Measurements from ENCODE around the gene OXNAD1. TPM values are rescaled to one million over a fixed set of nuclear protein-coding genes. Genes with fewer than 3 reads are reported as not detected.

OXNAD1 gene
- total and polyA plus RNA-seq, 2 of the 13 experiments (the other 11 are each of a cell fraction or from before 2014, with no cell fraction given): 9.9 to 18.8 TPM

DNA sequence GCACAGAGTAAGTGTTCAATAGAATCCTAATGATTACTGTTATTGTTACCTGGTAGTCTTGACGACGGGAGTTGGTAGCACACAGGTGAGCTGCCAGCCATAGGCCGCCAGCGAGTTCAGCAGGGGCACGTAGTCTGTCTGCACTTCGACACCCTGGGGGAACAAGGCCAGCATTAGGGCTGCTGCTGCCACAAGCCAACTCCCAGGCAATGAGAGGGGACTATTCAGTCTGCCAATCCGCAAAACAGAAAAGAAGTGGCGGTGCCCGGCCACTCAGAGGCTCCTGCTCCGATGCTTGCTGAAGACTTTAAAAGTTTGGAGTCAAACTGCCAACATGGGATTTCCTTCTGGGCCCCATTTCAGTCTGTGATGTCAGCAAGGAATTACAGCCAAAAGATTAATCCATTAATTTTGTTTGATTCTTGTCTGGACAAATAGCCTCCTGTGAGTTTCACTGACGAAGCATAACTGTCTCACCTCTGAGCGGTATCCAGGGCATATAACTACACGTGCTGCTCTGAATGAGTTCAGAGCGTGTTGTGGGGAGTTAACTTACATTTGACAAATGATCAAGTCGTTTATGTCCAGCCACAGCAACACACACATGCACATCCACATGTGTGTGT lies 61.8 kb downstream of the OXNAD1 start:
- no peak for TF ChIP-seq ZKSCAN5 (CRISPR knock-in tag; IDR thresholded peaks at IDR 0.05)
- TF ChIP-seq SMARCE1 (IDR thresholded peaks at IDR 0.05; ENCODE audit: borderline replicate concordance): no peak
- TF ChIP-seq, protein P1, sequence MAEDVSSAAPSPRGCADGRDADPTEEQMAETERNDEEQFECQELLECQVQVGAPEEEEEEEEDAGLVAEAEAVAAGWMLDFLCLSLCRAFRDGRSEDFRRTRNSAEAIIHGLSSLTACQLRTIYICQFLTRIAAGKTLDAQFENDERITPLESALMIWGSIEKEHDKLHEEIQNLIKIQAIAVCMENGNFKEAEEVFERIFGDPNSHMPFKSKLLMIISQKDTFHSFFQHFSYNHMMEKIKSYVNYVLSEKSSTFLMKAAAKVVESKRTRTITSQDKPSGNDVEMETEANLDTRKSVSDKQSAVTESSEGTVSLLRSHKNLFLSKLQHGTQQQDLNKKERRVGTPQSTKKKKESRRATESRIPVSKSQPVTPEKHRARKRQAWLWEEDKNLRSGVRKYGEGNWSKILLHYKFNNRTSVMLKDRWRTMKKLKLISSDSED (CRISPR knock-in tag; IDR thresholded peaks at IDR 0.05): no peak
- TF ChIP-seq, protein P2, sequence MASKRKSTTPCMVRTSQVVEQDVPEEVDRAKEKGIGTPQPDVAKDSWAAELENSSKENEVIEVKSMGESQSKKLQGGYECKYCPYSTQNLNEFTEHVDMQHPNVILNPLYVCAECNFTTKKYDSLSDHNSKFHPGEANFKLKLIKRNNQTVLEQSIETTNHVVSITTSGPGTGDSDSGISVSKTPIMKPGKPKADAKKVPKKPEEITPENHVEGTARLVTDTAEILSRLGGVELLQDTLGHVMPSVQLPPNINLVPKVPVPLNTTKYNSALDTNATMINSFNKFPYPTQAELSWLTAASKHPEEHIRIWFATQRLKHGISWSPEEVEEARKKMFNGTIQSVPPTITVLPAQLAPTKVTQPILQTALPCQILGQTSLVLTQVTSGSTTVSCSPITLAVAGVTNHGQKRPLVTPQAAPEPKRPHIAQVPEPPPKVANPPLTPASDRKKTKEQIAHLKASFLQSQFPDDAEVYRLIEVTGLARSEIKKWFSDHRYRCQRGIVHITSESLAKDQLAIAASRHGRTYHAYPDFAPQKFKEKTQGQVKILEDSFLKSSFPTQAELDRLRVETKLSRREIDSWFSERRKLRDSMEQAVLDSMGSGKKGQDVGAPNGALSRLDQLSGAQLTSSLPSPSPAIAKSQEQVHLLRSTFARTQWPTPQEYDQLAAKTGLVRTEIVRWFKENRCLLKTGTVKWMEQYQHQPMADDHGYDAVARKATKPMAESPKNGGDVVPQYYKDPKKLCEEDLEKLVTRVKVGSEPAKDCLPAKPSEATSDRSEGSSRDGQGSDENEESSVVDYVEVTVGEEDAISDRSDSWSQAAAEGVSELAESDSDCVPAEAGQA (IDR thresholded peaks at IDR 0.05; ENCODE audit: low read depth): no peak
- TF ChIP-seq, protein P2 (CRISPR knock-in tag; IDR thresholded peaks at IDR 0.05; ENCODE audit: borderline replicate concordance): no peak
- no peak for TF ChIP-seq CHD2 (IDR thresholded peaks at IDR 0.05; ENCODE audit: low read depth, low read length)
- no peak for TF ChIP-seq ARHGAP35 (CRISPR knock-in tag; IDR thresholded peaks at IDR 0.05; ENCODE audit: borderline replicate concordance)
- TF ChIP-seq, protein P3, sequence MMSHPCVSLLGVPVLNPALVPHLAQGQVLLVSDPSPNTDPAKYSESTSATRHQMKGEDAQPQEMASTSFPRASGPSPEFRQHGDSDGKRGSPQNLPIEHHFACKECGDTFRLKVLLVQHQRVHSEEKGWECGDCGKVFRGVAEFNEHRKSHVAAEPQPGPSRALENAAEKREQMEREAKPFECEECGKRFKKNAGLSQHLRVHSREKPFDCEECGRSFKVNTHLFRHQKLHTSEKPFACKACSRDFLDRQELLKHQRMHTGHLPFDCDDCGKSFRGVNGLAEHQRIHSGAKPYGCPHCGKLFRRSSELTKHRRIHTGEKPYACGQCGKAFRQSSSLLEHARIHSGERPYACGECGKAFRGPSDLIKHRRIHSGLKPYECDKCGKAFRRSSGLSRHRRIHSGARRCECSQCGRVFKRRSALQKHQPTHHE (CRISPR knock-in tag; IDR thresholded peaks at IDR 0.05; ENCODE audit: borderline replicate concordance): no peak
- no peak for TF ChIP-seq SMAD1 (CRISPR knock-in tag; IDR thresholded peaks at IDR 0.05; ENCODE audit: borderline replicate concordance, low read depth)
- no peak for TF ChIP-seq ATAD3A (CRISPR knock-in tag; IDR thresholded peaks at IDR 0.05)
- TF ChIP-seq ZZZ3 (CRISPR knock-in tag; IDR thresholded peaks at IDR 0.05; ENCODE audit: borderline replicate concordance): no peak
- TF ChIP-seq, protein P4, sequence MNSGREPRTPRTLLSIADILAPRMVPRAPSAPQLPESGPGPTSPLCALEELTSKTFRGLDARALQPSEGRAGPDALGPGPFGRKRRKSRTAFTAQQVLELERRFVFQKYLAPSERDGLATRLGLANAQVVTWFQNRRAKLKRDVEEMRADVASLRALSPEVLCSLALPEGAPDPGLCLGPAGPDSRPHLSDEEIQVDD (CRISPR knock-in tag; IDR thresholded peaks at IDR 0.05; ENCODE audit: borderline replicate concordance): no peak
- no peak for TF ChIP-seq ZBTB3 (CRISPR knock-in tag; IDR thresholded peaks at IDR 0.05; ENCODE audit: borderline replicate concordance, low read depth)
- no peak for TF ChIP-seq NKX3-1 (CRISPR knock-in tag; IDR thresholded peaks at IDR 0.05)
- no peak for TF ChIP-seq SP2 (CRISPR knock-in tag; IDR thresholded peaks at IDR 0.05)
- no peak for TF ChIP-seq SMAD9 (CRISPR knock-in tag; IDR thresholded peaks at IDR 0.05)
- BruUV-seq (replicated peaks): no TSS peak
- intact Hi-C loops (cut with micrococcal nuclease; ENCODE audit: unreplicated experiment) (no loop called here), in situ Hi-C loops (cut with HindIII; ENCODE audit: extremely low pct_ligation_motif_present, low pct_unique_long_range_greater_than_20kb) (no loop called here)
- no peak overlapping the region for H3K27ac ChIP-seq (ENCODE audit: extremely low read length, insufficient read depth, low read length)
- no peaks in the 10 kb centered on the region for H3K27me3 ChIP-seq (ENCODE audit: control insufficient read depth in 1 of 2, insufficient read depth in 2 of 2, low read length in 2 of 2)
- no peaks in the 10 kb centered on the region for H4K20me1 ChIP-seq (ENCODE audit: insufficient read depth, low read length)
- ATAC-seq: no peak
- no peak overlapping the region for H3K4me2 ChIP-seq (ENCODE audit: low read depth, low read length)
- ChIA-PET POLR2A (no interaction called here), CTCF (ENCODE audit: low intra/inter-chr PET ratio, low total read pairs) (no interaction called here)
- no peak overlapping the region for H3K4me3 ChIP-seq (replicated peaks in 1 of 3; ENCODE audit: insufficient read depth in 1 of 3, low read depth in 2 of 3, low read length in 3 of 3)
- no peak overlapping the region for H3K9ac ChIP-seq (ENCODE audit: insufficient read depth, low read depth, low read length)
- WGBS (ENCODE audit: low lambda C conversion rate): 97% methylated on average over 15 of the region's 15 CpGs
- H3K79me2 ChIP-seq (ENCODE audit: insufficient read depth, low read length): no peaks in the 10 kb centered on the region
- no peak for FAIRE-seq
- H3K9me3 ChIP-seq (ENCODE audit: low read length): peaks cover 6% of the 10 kb centered on the region
- H3K4me1 ChIP-seq (ENCODE audit: insufficient read depth, low read length): peaks cover 56% of the 10 kb centered on the region
- H3K36me3 ChIP-seq (replicated peaks in 1 of 2; ENCODE audit: control insufficient read depth in 1 of 2, insufficient read depth in 2 of 2, low read length in 2 of 2): peaks cover 4% of the 10 kb centered on the region in 2 experiments; a peak in 3 of 5 replicates
- no peak overlapping the region for H2AFZ ChIP-seq (ENCODE audit: low read length)
- no peak for DNase-seq (ENCODE audit: low spot score)

Measured in HepG2 (cell line).